DOHH2 (cell line): ENCODE results near the gene NOL9.

Source experiments
- EZH2phosphoT487 ChIP-seq: fragments of 200-600 bp; sonication (generic); IDR thresholded peaks from 2 replicates; pipeline ENCODE4 v1.6.1; 2017; ENCODE audit warnings: borderline replicate concordance, mild to moderate bottlenecking, antibody characterized with exemption, low read length, moderate library complexity, mixed read lengths
- TF ChIP-seq, protein P1 (sequence below): fragments of 200-600 bp; sonication (generic); IDR thresholded peaks from one replicate; pipeline ENCODE4 v1.5.1; 2014; ENCODE audit warnings: antibody characterized with exemption, mild to moderate bottlenecking, low read depth, low read length; ENCODE audit not compliant: poor library complexity, severe bottlenecking

DNA sequence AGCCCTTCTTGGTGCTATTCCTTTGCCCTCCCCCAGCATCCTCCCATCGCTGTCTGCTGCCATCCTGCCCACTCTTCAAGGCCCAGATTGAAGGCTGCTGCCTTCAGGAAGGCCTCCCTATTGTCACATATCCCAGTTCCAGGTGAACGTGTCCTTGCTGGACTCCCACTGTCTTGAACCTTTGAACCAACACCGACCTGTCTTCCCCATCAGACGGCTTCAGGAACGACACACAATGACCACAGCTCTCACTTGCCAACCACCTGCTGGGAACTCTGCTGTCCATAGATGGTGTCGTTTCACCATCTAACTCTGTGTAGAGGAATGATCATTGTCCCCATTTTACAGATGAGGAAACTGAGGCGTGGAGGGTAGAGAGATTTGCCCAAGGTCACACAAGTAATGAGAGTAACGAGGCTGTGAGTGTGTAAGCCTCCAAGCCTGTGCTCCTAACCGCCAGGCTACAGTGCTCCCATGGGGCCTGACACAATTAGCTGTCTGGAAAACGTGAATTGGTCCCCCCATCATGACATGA lies 53.0 kb downstream of the NOL9 start:
- TF ChIP-seq, protein P1, sequence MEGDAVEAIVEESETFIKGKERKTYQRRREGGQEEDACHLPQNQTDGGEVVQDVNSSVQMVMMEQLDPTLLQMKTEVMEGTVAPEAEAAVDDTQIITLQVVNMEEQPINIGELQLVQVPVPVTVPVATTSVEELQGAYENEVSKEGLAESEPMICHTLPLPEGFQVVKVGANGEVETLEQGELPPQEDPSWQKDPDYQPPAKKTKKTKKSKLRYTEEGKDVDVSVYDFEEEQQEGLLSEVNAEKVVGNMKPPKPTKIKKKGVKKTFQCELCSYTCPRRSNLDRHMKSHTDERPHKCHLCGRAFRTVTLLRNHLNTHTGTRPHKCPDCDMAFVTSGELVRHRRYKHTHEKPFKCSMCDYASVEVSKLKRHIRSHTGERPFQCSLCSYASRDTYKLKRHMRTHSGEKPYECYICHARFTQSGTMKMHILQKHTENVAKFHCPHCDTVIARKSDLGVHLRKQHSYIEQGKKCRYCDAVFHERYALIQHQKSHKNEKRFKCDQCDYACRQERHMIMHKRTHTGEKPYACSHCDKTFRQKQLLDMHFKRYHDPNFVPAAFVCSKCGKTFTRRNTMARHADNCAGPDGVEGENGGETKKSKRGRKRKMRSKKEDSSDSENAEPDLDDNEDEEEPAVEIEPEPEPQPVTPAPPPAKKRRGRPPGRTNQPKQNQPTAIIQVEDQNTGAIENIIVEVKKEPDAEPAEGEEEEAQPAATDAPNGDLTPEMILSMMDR: no peak
- no peak for TF ChIP-seq EZH2phosphoT487
